ENCODE data around the gene AIFM1.
"Not testable (repeated sequence)": the region's sequence is repeated elsewhere in the genome, so short reads cannot be mapped to it uniquely, and the experiment has no call there.

Gene AIFM1

GRCh38 chrX:130117166-130117565 is 48.5 kb downstream of the AIFM1 start:
- no peak for DNase-seq

DNA sequence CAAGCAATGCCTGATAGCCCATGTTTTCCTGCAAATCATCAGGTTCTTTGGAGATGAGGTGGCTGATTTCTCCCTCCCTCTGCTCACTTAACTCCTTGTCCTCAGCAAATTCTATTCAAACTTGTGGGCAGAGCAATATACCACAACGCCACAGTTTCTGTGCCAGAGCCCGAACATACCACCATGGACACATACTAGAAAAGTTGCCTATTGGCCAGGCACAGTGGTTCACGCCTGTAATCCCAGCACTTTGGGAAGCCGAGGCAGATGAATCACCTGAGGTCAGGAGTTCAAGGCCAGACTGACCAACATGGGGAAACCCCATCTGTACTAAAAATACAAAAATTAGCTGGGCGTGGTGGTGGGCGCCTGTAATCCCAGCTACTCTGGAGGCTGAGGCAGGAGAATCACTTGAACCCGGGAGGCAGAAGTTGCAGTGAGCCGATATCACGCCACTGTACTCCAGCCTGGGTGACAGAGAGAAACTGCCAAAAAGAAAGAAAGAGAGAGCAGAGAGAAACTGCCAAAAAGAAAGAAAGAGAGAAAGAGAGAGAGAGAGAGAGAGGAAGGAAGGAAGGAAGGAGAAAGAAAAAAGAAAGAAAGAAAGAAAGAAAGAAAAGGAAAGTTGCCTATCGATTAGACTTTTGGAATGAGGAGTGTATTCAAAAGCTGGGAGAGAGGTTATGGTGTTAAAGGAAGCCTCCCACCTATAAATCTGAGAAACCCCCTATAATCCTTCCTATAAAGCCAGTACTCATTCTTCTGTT is 50.3 kb downstream of the AIFM1 start:
- not testable (repeated sequence) for DNase-seq

GRCh38 chrX:130114141-130114588 is 51.5 kb downstream of the AIFM1 start:
- DNase-seq = peak; percentile 45

GRCh38 chrX:130111220-130112154 is 54.2 kb downstream of the AIFM1 start:
- DNase-seq = no peak

GRCh38 chrX:130110379-130111219 is 55.0 kb downstream of the AIFM1 start, which contains the start of gene ELF4:
ELF4 (minus strand) TSS chrX:130110497; CDS start chrX:130081330, 29,167 bp downstream.
- DNase-seq = peak; percentile 68

DNA sequence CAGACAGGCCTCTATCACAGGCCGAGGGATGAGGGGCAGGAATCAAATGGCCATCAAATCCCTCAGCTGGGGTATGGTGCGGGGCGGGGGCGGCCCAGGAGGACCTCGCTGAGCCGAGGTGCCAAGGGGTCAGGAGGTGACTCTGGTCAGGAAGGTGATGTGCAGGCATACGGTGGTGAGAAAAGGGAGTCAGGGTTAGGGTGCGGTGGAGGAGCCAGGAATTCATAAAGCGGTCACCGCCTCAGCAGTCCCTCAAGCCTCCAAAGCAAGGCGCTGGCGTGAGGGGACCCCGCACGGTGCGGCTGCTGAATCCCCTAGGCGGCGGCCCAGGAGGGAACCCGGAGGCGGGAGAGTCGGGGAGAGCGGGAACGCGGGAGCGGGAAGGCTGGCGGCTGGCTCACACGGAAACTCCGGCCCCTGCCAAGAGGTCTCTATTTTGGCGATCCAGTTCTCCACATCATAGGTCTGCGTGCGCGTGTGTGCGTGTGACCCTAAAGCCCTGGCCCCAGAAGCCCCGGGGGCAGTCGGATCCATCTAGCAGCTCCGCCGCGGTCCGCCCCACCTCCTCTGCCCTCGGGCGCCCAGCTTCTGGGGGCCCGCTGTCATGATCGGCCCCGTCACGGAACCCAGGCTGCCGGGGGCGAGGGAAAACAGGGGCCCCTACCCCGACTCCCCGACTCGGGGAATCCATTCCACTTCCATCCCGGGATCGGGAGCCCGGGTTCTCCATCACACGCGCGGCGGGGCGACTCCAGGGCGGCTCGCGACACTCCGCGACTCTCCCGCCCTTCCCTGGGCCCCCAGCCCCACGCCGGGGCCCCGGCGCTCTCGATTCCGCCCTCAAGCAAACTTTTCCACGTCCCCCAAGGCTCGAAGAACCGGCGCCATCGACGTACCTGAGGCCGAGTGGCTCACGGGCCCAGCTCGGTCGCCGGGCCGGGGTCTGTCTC is 55.9 kb downstream of the AIFM1 start:
- no peak for DNase-seq

DNA sequence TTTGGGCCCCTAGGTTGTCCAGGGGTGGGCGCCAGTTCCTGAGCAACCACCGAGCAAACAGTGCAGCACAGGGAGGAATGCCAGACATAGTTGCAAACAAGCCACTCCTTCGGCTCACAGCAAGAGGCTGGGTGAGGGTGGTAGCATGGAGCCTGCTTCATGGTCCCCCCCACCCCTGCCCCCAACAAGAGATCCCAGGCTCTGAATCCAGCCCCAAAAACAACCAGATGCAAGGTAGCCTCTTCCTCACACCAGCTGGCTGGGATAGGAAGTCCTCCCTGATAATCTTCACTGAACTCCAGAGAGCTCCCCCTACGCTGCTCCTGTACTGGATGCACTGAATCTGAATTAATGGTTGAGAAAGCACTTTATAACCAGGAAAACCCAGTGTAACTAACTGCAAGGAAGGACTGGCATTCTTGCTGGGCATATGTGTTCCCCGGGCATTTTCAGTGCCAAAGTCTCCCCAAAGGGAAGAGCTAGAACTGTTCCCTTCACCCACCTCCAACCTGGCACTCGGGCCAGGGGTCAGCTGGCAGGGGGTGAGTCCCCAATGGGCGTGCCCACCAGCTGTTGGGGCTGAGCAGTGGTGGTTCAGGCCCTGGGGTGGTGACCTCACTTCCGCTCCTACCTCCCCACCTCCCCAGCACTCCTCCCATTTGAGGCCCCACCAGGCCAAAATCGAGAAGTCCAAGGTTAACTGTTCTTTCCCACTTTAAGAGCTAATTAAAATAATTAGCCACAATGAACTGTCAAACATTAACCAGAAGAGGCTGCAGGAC is 56.8 kb downstream of the AIFM1 start:
- peak; percentile 77 for DNase-seq

DNA sequence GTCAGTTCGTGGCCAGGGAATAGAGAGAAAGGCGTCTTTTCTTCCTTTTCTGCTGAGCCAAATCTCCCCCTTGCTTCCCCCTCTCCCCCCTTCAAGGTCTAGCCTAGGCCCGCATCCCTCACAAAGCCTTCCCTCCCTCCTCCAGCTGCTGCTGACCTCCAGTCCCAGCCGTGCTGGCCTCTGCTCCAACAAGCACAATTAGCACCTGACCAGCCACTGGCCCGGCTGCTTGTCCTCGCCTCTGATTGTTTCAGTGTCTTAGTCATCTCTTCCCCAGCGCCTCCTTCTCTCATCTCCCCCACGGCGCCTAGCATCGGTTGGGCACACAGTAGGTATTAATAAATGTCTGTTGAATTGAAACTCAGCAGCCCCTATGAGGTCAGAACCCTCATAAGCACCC is 59.6 kb downstream of the AIFM1 start:
- DNase-seq = no peak

DNA sequence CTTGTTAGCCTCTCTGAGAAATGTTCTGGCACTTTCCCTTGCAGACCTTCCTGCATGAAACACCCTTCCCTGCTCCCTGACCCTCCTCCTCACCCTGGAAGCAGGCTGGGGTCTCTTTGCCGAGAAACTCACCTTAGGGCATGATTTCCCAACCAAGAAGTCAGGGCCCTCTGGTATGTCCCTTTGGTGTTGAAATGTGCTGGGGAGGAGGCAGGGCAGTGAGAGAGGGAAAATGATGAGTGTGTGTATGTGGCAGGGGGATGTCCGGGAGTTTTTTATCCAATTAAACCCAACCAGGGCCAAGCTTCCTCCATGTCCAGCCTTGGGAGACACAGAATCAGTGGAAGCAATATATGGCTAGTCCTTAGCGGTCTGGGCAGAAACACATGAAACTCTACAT is 60.4 kb downstream of the AIFM1 start:
- DNase-seq = no peak

DNA sequence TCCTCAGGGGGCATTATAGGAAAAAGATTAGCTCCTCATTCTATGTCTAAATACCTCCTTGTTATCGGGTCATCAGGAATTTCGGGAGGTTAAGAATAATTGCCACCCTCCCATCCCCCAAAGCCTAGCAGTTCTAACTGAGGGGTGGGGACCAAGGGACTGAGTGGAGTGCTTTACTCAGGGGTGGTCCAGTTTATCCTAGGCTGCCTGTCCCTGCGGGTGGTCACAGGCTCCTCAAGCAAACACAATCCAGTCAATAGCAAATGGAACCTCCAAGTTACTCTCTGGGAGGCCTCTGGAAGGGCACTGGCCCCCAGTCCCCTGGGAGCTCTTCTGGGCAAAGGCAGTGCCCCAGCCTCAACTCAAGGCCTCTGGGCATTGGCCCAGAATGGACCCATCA is 62.0 kb downstream of the AIFM1 start:
- DNase-seq = no peak

DNA sequence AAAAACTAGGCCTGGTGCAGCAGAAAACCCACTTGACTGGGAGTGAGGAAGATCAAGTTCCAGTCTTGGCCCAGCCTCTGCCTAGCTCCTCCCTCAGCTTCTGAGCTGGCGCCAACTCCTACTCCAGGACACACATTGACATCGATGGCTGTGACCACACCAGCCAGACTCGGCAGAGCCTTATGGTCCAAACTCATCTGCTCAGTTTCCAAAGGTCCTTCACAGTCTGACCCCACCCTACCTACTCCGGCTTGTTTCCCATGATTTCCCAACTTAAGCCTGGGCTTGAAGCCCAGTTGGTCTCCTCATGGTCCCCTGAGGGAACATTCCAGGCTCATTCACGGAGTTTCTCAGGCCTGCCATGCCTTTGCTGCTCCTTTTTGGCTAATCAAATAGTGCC is 65.5 kb downstream of the AIFM1 start:
- DNase-seq = no peak

DNA sequence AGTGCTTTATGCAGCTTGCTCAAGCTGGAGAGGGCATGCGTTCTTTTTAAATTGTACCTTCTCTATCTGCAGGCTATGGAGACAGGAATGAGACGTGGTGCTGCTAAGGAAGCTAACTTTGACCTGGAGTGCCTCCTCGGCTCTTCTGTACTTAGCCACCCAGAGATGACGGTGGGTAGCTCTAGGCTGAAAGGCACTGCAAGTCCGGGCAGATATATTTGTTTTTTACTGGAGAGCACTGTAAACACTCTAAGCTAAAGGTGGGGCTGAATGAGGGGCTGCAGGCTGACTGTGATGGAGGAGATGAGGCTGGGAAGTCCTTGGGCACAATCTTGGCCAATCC is 67.5 kb downstream of the AIFM1 start:
- no peak for DNase-seq

DNA sequence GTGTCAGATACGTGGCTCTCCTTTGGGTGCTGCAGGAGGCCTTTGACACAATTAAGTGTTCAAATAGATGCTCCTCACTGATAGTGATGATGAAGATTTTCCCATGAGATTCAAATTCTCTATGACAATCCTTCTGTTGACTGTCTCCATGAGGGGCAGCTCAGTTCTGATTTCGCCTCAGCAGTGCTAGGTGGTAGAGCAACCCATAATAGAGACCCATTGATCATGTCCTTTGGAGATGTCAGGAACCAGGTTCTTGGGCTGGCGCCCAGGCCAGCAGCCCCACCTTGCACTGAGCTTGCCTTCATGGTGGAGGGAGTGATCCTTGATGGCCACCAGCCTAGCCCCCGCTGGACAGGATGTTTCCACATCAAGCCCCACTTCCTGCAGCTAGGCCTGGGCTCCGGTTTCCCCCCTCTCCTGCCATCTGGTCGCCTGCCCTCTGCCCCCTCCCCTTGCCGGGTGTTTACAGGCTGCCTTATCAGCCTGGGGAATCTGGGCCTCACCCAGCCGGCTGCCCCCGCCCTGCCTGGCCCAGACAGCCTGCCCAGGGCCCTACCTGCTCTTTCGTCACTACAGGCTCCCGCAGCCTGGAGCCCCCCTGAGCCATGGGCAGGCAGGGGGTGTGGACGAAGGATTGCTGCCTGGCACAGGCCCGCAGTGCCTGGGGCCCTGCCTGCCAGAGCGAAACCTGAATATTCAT is 68.0 kb downstream of the AIFM1 start:
- DNase-seq = no peak

GRCh38 chrX:130095249-130096030 is 70.2 kb downstream of the AIFM1 start:
- DNase-seq = no peak

DNA sequence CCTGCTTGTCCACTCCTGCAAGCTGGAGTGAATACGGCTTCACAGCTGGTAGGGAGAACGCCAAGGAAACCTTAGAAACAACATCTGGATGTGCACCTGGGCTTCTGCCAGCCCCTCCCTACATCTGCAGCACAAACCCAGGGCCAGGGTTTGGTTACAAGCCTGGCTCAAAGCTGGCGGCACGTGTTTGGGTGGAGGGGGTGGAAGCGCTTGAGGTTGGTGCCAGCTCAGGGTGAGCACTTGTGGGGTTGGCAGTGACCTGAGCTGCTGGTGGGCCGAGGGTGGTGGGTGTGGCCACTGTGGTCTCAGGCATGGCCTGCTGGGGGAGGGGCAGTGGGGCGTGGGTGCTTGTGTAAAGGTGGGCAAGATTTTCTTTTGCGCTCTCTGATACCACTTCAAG is 70.9 kb downstream of the AIFM1 start:
- no peak for DNase-seq

DNA sequence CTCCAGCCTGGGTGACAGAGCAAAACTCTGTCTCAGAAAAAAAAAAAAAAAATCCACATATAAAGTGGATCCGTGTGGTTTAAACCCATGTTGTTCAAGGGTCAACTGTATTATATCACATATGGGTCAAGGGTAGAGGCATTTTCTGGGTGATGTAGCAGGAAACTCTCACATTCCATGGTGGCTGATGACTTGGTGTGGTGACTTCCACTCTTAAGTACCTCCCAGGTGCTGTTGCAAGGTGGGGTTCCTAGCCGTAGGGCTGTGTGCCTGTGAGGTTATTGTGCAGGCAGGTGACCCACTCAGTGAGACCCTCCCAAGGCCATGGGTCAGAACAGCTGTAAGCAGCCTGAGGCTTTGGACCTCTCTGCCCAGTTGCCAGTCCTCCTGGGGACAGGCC is 72.4 kb downstream of the AIFM1 start:
- DNase-seq = no peak

DNA sequence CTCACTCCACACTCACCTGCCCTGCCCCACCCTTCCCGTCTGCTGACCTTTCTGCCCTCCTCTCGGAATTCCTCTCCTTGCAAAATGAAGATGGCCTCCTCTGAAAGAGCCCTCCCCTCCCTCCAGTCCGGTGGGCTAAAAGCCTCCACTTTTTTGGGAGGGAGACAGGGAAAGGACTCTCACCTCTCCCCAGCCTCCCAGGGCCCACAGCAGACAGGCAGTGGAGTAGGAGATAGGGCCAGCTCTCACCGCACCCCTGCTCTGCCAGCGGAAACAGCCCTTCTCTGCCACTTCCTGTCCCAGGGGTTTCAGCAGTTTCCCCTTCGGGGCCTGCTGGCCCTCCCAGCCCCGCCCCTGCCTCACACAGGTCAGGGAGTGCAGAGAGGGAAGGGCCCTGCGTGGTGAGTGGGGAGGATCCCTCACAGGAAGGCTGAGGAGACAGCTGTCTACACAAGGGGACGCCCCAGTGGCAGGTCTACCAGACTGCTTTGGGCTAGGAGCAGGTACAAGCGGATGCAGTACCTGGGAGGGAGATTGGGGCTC is 73.6 kb downstream of the AIFM1 start:
- DNase-seq = peak; percentile 77

DNA sequence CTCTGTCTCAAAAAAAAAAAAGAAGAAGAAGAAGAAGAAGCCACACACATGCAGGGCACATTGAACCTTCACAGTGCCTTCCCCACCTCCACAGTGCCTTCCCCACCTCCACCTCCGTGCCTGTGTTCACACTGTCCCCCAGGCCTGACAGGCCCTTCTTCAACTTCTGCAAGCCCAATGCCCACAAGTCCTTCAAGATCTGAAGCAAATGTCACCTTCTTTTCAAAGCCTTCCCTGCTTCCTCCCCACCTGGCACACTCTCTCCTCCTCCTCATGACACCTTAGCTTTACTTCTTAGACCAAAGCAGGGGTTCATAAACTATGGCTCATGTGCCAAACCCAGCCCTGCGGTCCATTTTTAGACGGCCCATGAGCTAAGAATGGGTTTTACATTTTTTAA is 75.3 kb downstream of the AIFM1 start:
- no peak for DNase-seq
